ENCODE results near the gene BMP7.

GRCh38 chr20:57134804-57135203 is 131.6 kb downstream of the BMP7 start:
- TF ChIP-seq POLR2A (IDR thresholded peaks at IDR 0.05) (no peak), CTCF (IDR thresholded peaks at IDR 0.05) (no peak), EP300 (IDR thresholded peaks at IDR 0.05) (no peak), POLR2AphosphoS5 (IDR thresholded peaks at IDR 0.05) (no peak)
